Measurements from ENCODE around the gene KIRREL3.

DNA sequence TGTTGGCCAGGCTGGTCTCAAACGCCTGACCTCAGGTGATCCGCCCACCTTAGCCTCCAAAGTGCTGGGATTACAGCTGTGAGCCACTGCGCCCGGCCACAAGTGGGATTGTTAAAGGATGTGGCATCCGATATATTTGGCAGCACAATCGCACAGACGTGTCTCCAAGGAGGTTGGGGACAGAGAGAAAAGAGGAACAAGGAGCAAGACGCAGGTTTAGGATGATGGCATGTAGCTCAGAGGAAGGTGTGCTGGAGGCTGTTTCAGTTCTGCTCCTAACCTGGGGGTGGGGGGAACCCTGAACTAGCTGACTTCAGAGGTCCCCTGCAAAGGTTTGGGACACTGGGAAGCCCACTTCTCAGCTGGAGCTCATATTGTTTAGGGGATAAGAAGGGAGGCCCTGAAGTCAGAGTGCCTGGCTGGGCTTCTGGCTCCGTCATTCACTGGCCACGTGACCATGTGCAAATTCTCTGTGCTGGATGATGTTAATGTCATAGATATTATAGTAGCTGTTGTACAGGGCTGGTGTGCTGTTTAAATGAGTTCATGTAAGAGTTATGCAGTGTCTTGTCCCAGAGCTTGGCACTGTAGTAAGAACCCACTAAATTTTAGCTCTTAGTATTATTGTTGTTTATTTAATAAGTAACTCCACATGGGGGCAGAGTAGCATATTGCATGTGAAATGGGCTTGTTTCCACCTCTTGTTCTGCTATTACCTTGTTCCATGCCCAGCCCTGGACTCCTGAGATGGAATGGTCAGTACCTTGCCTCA lies 515.4 kb downstream of the KIRREL3 start:
- TF ChIP-seq POLR2A (IDR thresholded peaks at IDR 0.05), result no peak
- TF ChIP-seq, protein P1, sequence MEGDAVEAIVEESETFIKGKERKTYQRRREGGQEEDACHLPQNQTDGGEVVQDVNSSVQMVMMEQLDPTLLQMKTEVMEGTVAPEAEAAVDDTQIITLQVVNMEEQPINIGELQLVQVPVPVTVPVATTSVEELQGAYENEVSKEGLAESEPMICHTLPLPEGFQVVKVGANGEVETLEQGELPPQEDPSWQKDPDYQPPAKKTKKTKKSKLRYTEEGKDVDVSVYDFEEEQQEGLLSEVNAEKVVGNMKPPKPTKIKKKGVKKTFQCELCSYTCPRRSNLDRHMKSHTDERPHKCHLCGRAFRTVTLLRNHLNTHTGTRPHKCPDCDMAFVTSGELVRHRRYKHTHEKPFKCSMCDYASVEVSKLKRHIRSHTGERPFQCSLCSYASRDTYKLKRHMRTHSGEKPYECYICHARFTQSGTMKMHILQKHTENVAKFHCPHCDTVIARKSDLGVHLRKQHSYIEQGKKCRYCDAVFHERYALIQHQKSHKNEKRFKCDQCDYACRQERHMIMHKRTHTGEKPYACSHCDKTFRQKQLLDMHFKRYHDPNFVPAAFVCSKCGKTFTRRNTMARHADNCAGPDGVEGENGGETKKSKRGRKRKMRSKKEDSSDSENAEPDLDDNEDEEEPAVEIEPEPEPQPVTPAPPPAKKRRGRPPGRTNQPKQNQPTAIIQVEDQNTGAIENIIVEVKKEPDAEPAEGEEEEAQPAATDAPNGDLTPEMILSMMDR (IDR thresholded peaks at IDR 0.05 in 8 of 11, conservative IDR thresholded peaks at IDR 0.05 in 3 of 11), result no peak
